KBM-7 (cell line): ENCODE measurements around the gene GNA14.
A peak's percentile ranks its signal among the peaks of the same experiment; 100 is the strongest.
"Not testable (repeated sequence)": the region's sequence is repeated elsewhere in the genome, so short reads cannot be mapped to it uniquely, and the experiment has no call there.

Experiments
- DNase-seq: peaks from one replicate; pipeline ENCODE4 v3.0.0-alpha.2; 2015
- in situ Hi-C: fragments of 300-500 bp; cut with MboI; formaldehyde crosslinking; loops from 2 replicates; pipeline ENCODE4 v1.14.3; 2020; ENCODE audit warnings: low sequenced_read_pairs, low pct_unique_long_range_greater_than_20kb, mixed read lengths

GNA14 gene

GRCh38 chr9:77647267-77648233 lies 572 bp downstream of the GNA14 start:
- no peak for DNase-seq
- in situ Hi-C loops = no loop called here

DNA sequence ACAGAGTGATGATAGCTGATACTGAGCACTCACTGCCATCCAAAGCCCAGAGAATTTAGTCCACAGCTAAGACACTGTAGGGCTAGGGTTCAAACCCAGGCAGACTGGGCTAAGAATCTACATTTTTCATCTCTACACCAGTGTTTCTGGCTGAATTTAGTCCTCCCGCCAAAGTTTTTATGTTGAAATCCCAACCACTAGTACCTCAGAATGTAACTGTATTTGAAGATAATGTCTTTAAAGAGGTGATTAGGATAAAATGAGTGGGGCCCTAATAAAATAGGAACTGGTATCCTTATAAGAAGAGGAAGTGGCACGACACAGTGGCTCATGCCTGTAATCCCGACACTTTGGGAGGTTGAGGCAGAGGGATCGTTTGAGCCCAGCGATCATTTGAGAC lies 4.3 kb downstream of the GNA14 start:
- DNase-seq = no peak
- in situ Hi-C loops = no loop called here

DNA sequence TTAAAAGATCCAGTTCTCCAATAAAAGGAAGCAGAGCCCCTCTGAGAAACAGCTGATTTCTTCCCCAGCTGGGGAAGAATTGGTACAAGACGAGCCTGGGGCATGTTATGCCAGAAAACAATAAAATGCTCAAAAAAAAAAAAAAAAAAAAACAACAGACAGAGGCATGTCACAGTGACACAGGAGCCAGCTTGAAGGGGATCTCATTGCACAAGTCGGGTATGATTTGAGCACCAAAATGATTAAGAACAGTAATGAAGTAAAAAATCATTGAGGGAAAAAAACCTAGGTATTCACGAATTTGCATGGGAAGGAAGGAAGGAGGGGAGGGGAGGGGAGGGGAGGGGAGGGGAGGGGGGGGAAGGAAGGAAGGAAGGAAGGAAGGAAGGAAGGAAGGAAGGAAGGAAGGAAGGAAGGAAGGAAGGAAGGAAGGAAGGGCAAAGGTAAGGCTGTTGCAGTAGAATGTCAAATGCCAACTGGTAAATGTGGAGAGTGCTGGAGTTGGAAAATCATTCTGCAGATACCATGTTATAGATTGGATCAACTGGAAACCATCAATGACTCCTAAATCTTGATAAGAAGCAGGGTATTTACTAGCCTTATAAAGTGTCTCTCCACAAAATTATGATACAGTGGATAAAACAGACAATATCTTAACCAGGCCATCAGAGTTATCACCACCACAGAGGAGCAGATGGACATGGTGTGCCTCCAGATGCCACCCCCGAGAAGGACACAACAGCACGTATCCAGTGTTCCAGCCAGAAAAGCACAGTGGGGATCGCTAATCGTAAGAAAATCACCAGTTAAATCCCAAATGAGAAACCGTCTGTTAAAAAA lies 7.2 kb downstream of the GNA14 start:
- in situ Hi-C loops = no loop called here
- no peak for DNase-seq

- in situ Hi-C loops = no loop called here
- no peak for DNase-seq
Measured at GRCh38 chr9:77632652-77633051, 15.5 kb downstream of the GNA14 start.

DNA sequence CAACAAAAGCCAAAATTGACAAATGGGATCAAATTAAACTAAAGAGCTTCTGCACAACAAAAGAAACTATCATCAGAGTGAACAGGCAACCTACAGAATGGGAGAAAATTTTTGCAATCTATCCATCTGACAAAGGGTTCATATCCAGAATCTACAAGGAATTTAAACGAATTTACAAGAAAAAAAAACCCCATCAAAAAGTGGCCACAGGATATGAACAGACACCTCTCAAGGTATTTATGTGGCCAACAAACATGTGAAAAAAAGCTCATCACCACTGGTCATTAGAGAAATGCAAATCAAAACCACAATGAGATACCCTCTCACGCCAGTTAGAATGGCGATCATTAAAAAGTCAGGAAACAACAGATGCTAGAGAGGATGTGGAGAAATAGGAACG lies 19.3 kb downstream of the GNA14 start:
- in situ Hi-C loops, DNase-seq: not testable (repeated sequence)

DNA sequence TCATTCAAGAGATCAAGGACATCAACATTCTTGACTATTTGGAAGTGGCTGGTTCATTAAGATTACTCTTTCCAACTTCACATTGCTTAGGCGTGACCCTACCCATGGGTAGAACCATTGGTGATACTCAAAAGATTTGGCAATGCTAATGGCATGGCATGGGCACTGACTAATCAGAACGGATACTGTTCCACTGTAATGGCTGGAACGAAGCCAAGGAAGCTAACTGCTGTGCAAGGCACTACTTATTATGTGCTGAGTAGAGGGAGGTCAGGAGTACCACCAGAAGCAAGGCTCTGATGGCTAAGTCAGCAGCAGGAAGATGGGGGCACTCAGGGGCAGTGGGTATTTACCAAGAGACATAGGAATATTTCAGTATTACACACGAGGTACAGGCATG lies 31.9 kb downstream of the GNA14 start:
- in situ Hi-C loops = no loop called here
- no peak for DNase-seq

DNA sequence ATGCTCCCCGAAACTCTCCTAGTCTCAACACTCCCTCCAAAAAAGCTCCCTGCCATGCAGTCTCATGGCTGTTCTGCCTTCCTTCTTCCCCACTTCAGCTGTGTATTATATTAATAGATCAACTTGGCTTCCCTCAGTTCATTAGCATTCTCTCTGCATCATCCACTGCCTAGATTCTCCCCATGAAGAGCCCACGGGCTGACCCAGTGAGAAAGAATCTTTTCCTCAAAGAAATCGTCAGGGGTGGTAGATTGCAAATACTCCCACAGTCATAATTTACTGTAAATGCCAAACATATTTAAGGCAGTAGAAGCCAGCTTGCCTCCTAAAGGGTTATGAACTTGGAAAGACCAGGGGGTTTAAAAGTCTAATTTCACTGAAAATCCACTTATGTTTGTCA lies 33.5 kb downstream of the GNA14 start:
- in situ Hi-C loops = no loop called here
- no peak for DNase-seq

GRCh38 chr9:77606526-77606925 lies 41.6 kb downstream of the GNA14 start:
- no peak for DNase-seq
- in situ Hi-C loops = no loop called here

DNA sequence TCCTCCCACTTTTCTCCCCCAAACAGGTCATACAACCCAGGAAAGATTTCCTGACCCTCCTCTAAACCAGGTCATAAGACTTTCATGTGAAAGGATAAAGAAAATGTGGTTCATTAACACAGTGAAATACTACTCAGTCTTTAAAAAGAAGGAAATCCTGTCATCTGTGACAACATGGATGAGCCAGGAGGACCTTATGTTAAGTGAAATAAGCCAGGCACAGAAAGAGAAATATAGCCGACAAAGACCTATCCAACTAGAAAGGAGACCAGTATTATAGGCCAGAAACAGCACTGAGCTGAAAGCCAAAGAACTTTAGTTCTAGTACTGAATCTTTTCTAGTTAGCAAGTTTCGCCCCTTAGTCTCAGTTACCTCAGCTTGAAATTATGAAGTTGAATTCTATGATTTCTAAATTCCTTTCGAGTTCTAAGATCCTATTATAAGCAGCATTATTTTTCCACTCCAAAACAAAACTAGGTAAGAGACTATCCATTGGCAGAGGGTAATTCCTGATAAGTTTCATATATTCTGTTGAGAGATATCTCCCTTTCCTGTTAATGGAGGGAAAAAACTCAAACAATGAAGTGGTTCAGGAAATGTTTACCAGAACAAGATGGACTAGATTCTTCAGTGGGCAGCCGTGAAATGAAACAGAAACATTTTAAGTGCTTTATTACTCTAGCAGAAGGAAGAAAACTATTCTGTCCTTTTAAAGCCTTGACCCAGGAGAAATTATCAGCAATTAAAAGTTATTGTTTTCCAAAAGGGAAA lies 42.5 kb downstream of the GNA14 start:
- DNase-seq = no peak
- in situ Hi-C loops = no loop called here

DNA sequence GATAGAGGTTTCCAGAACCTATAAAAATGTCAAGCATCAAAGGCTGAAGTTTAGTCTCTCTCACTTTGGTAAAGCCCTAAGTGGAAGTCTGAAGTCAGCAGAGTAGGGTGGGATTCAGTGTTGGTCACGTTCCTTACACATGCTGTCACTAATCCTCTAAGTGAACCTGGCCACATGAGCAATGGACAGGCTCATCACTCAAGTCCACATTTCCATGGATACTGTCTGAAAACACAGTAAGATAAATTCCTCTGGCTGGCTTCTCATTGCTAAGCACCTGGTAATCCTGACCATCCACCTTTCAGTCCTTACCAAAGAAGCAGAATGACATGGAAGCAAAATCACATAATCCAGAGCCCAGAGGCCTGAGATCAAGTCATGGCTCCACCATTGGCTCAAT lies 43.8 kb downstream of the GNA14 start:
- in situ Hi-C loops = no loop called here

GRCh38 chr9:77602852-77603251 lies 45.3 kb downstream of the GNA14 start:
- DNase-seq = no peak
- in situ Hi-C loops = no loop called here

More for the DNA sequence above, 43.8 kb downstream of the GNA14 start:
- no peak for DNase-seq

GRCh38 chr9:77601476-77602099 lies 46.5 kb downstream of the GNA14 start:
- no peak for DNase-seq
- in situ Hi-C loops = no loop called here

DNA sequence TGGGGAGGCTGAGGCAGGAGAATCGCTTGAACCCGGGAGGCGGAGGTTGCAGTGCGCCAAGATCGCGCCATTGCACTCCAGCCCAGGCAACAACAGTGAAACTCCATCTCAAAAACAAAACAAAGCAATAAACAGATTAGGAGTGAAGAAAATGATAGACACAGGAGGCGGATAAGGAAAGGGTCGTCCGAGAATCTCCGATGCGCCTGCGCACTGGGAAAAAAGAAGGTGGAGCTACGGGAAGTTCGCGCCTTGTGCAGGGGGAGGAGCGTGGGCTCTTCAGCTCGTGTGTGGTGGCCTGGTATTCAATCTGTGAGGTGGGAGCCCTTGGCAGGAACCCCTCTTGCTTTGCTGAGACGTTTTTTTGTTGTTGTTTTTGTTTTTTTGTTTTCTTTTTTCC lies 47.3 kb downstream of the GNA14 start:
- in situ Hi-C loops = no loop called here
- DNase-seq = no peak

GRCh38 chr9:77599492-77599891 lies 48.6 kb downstream of the GNA14 start:
- DNase-seq = no peak
- in situ Hi-C loops = no loop called here

DNA sequence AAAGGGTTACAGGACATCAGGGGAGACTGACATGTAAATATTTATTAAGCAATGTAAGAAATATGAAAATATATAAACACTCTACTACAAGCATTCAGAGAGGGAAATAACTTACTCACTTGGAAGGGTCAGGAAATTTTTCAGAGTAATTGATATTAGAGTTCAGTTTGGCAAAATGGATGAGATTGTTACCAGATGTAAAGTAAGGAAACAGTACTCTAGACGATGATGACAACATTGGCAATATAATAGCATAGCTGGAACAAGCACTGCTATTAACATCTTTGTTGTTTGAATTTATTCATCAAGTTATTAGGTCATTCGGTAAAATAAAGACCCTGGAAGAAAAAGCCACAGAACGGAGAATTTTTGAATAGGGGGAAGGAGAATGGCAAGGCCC lies 49.1 kb downstream of the GNA14 start:
- no peak for DNase-seq
- in situ Hi-C loops = no loop called here

DNA sequence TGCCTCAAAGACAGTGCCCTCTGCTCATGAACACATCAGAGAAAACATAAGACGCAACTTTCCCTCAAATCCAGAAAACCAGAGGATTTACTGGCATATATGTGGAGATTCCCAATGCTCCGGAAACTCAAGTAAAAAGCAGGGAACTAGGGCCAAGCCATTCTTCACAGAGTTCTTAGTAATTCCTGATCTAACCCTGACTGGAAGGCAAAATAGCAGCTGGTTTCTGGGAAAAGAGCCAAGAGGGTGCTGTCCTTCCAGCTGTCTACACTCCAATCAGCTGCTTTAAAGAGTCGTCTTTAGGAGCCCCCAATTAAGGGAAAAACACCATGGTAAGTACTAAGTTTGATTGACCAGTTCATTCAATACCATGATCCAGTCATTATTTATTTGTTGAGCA lies 49.6 kb downstream of the GNA14 start:
- in situ Hi-C loops = no loop called here
- DNase-seq = no peak

GRCh38 chr9:77597057-77597456 lies 51.1 kb downstream of the GNA14 start:
- in situ Hi-C loops = no loop called here

DNA sequence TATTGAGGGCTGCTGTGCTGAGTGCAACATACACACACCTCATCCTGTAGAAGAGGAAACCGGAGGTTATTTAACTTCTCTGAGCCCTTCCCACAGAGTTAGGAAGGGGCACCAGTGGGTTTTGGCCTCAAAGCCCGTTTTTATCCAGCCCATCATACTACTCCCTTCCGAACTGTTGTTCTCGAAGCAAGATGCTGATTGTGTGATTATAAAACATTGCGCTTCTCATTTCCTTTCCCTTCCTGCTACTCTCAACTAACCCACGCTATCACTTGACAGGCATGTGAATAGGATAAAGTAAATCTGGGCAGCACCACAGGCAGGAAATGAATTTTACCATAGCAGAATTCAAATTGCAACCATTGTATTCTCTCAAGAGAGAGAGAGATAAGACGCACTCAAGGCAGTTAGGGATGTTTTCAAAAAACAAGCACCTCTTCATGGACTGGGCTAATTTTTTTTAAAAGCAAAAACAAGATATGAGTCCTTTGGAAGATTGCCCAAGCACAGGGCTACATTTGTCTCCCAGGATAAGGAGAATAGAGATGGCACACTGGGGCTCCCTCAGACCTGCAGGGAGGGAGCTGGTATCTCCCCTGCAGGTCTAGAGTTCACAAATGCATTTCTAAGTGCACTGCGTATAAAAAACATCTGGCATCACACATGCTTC lies 52.6 kb downstream of the GNA14 start:
- in situ Hi-C loops = no loop called here

More at GRCh38 chr9:77597057-77597456, 51.1 kb downstream of the GNA14 start:
- no peak for DNase-seq

More for the DNA sequence above, 52.6 kb downstream of the GNA14 start:
- peak; percentile 74 for DNase-seq
